HCT116 (cell line): ENCODE results near the gene ZSWIM4. TPM values are rescaled to one million over a fixed set of nuclear protein-coding genes. Genes with fewer than 3 reads are reported as not detected.

Experiments used
- ATAC-seq: fragments of 200-7000 bp; cut with Tn5 transposase; 2 replicates; pipeline ENCODE4 v1.9.1; 2020; ENCODE audit warnings: mild to moderate bottlenecking, moderate library complexity
- BruUV-seq: library from RNA; stranded (reverse); fragments of 400-500 nt; replicated peaks from 2 replicates; lab custom pipeline; 2021; lab: Mats Ljungman, UMichigan
- CTCF ChIA-PET: fragments of 300-600 bp; sonication (Branson Sonifier 250); formaldehyde crosslinking; loops from one replicate; lab custom pipeline; 2021; ENCODE audit warnings: antibody characterized with exemption; lab: Charles Lee
- POLR2A ChIA-PET: fragments of 300-600, 350-600 bp; sonication (Branson Sonifier 250); formaldehyde crosslinking; loops from one replicate; lab custom pipeline; 2021; ENCODE audit warnings: antibody characterized with exemption; lab: Charles Lee
- RAD21 ChIA-PET, 2 experiments: fragments of 300-600 bp; sonication (Branson Sonifier 250); formaldehyde crosslinking; loops; one replicate each; lab custom pipeline; 2023; ENCODE audit warnings: low total read pairs in 2 of 2; ENCODE audit not compliant: uncharacterized antibody in 2 of 2, unreplicated experiment in 2 of 2, low non-redundant PET in 1 of 2; lab: Charles Lee
- DNase-seq: peaks from one replicate; pipeline ENCODE4 v3.0.0-alpha.2; 2010; ENCODE audit warnings: low read depth, low spot score
- H2AFZ ChIP-seq: fragments of 200-600 bp; shearing (Covaris generic), sonication (generic); 2 replicates; pipeline ENCODE4 v1.6.1; 2017; ENCODE audit warnings: low read depth, mixed run types, mixed read lengths, antibody characterized with exemption, low read length; ENCODE audit not compliant: poor library complexity, severe bottlenecking
- H3K27ac ChIP-seq: 2 replicates; pipeline ENCODE4 v1.5.1; 2012; ENCODE audit warnings: low read depth, low read length
- H3K27me3 ChIP-seq: fragments of 200-600 bp; sonication (generic); 2 replicates; pipeline ENCODE4 v1.6.1; 2016; ENCODE audit warnings: mixed run types, low read length, mixed read lengths; ENCODE audit not compliant: insufficient read depth
- H3K36me3 ChIP-seq, 2 experiments: fragments of 200-500 bp in 1 of 2; fragments of 200-600 bp in 1 of 2; sonication (Bioruptor generic) in 1 of 2; sonication (generic) in 1 of 2; 2 replicates each; pipeline versions ENCODE4 v1.5.1 to v1.6.1; 2014 to 2016; ENCODE audit warnings: low read length in 2 of 2, inconsistent platforms in 1 of 2, mixed read lengths in 1 of 2, mixed run types in 1 of 2; ENCODE audit not compliant: insufficient read depth in 2 of 2, control insufficient read depth in 1 of 2
- H3K4me1 ChIP-seq, 2 experiments: fragments of 200-600 bp in 1 of 2; sonication (generic) in 1 of 2; 2 replicates each; pipeline versions ENCODE4 v1.5.1 to v1.6.1; 2012 to 2017; ENCODE audit warnings: low read length in 2 of 2, inconsistent platforms in 1 of 2, mild to moderate bottlenecking in 1 of 2, mixed read lengths in 1 of 2, mixed run types in 1 of 2, moderate library complexity in 1 of 2; ENCODE audit not compliant: insufficient read depth in 2 of 2, control insufficient read depth in 1 of 2
- H3K4me2 ChIP-seq: fragments of 200-600 bp; sonication (generic); 2 replicates; pipeline ENCODE4 v1.6.1; 2017; ENCODE audit warnings: mixed run types, low read length, mixed read lengths
- H3K4me3 ChIP-seq, 2 experiments: fragments of 200-600 bp in 1 of 2; sonication (generic) in 1 of 2; replicated peaks in 1 of 2; 2 replicates each; pipeline ENCODE4 v1.5.1; 2011 to 2016; ENCODE audit warnings: low read length in 2 of 2, control low read depth in 1 of 2, low read depth in 1 of 2, mild to moderate bottlenecking in 1 of 2, mixed read lengths in 1 of 2, mixed run types in 1 of 2
- H3K79me2 ChIP-seq: fragments of 200-600 bp; sonication (generic); 2 replicates; pipeline ENCODE4 v1.6.1; 2017; ENCODE audit warnings: mild to moderate bottlenecking, mixed run types, low read length, moderate library complexity, mixed read lengths; ENCODE audit not compliant: insufficient read depth
- H3K9ac ChIP-seq: fragments of 200-600 bp; sonication (generic); 2 replicates; pipeline ENCODE4 v1.6.1; 2016; ENCODE audit warnings: low read length, mixed read lengths
- H3K9me2 ChIP-seq: fragments of 200-600 bp; sonication (generic), shearing (Covaris generic); 2 replicates; pipeline ENCODE4 v1.6.1; 2017; ENCODE audit warnings: mixed run types, mild to moderate bottlenecking, moderate library complexity; ENCODE audit not compliant: insufficient read depth
- H3K9me3 ChIP-seq, 2 experiments: fragments of 200-500 bp in 1 of 2; fragments of 200-600 bp in 1 of 2; sonication (Bioruptor generic) in 1 of 2; sonication (generic) in 1 of 2; 2 replicates each; pipeline ENCODE4 v1.6.1; 2014 to 2017; ENCODE audit warnings: low read length in 2 of 2, mixed read lengths in 2 of 2, inconsistent platforms in 1 of 2, low read depth in 1 of 2, mild to moderate bottlenecking in 1 of 2, mixed run types in 1 of 2, moderate library complexity in 1 of 2; ENCODE audit not compliant: control insufficient read depth in 1 of 2, insufficient read depth in 1 of 2
- H4K20me1 ChIP-seq: fragments of 200-600 bp; sonication (generic), shearing (Covaris generic); 2 replicates; pipeline ENCODE4 v1.6.1; 2017; ENCODE audit warnings: mixed run types, mild to moderate bottlenecking, moderate library complexity; ENCODE audit not compliant: insufficient read depth
- CTCF ChIP-seq, 3 experiments: fragments of 200-600 bp in 1 of 3; sonication (generic) in 1 of 3; IDR thresholded peaks in 2 of 3; conservative IDR thresholded peaks in 1 of 3; 2 replicates each; pipeline ENCODE4 v1.5.1; 2012 to 2017; ENCODE audit warnings: low read depth in 2 of 3, low read length in 2 of 3, antibody characterized with exemption in 1 of 3, borderline replicate concordance in 1 of 3, control low read depth in 1 of 3, mild to moderate bottlenecking in 1 of 3, mixed read lengths in 1 of 3, mixed run types in 1 of 3, moderate library complexity in 1 of 3; ENCODE audit not compliant: insufficient read depth in 1 of 3
- EGR1 ChIP-seq: IDR thresholded peaks from 2 replicates; pipeline ENCODE4 v1.6.1; 2012; ENCODE audit warnings: low read depth
- ELF1 ChIP-seq: IDR thresholded peaks from 2 replicates; pipeline ENCODE4 v1.6.1; 2012; ENCODE audit warnings: low read depth, borderline replicate concordance
- EZH2phosphoT487 ChIP-seq: fragments of 200-600 bp; IDR thresholded peaks from 2 replicates; pipeline ENCODE4 v1.6.1; 2018; ENCODE audit warnings: antibody characterized with exemption, borderline replicate concordance
- FOSL1 ChIP-seq: IDR thresholded peaks from 2 replicates; pipeline ENCODE4 v1.6.1; 2012; ENCODE audit warnings: low read depth
- JUND ChIP-seq: IDR thresholded peaks from 2 replicates; pipeline ENCODE4 v1.6.1; 2012
- MAX ChIP-seq: IDR thresholded peaks from 2 replicates; pipeline ENCODE4 v1.6.1; 2012
- POLR2A ChIP-seq: IDR thresholded peaks from 2 replicates; pipeline ENCODE4 v1.7.0; 2011; ENCODE audit warnings: borderline replicate concordance; ENCODE audit not compliant: insufficient read depth, insufficient read length; ENCODE audit errors: extremely low read depth
- SIN3A ChIP-seq: IDR thresholded peaks from 2 replicates; pipeline ENCODE4 v1.6.1; 2012; ENCODE audit warnings: low read depth
- SRF ChIP-seq: IDR thresholded peaks from 2 replicates; pipeline ENCODE4 v1.6.1; 2012; ENCODE audit warnings: low read depth
- TCF7L2 ChIP-seq: IDR thresholded peaks from 2 replicates; pipeline ENCODE4 v1.7.0; 2011; ENCODE audit warnings: borderline replicate concordance, inconsistent platforms; ENCODE audit not compliant: insufficient read depth, insufficient read length; ENCODE audit errors: extremely low read depth
- YY1 ChIP-seq: IDR thresholded peaks from 2 replicates; pipeline ENCODE4 v1.6.1; 2011; ENCODE audit warnings: low read length, low read depth, moderate library complexity, mild to moderate bottlenecking; ENCODE audit not compliant: insufficient replicate concordance; ENCODE audit errors: extremely low read depth
- ZBTB33 ChIP-seq: IDR thresholded peaks from 2 replicates; pipeline ENCODE4 v1.6.1; 2011; ENCODE audit warnings: mild to moderate bottlenecking, low read length, moderate library complexity; ENCODE audit not compliant: insufficient replicate concordance; ENCODE audit errors: extremely low read depth
- ZNF274 ChIP-seq: fragments of 200-500 bp; sonication (Bioruptor generic); IDR thresholded peaks from 2 replicates; pipeline ENCODE4 v1.6.1; 2014; ENCODE audit warnings: mild to moderate bottlenecking, low read depth, low read length, inconsistent platforms
- intact Hi-C: fragments of 100-400 bp; cut with micrococcal nuclease; formaldehyde crosslinking; loops from 2 replicates; pipeline ENCODE4 v1.10.0; 2022
- total RNA-seq: library from RNA; stranded (reverse); gene quantifications from one replicate; pipeline ENCODE4 v1.2.1, GENCODE V29; 2021; ENCODE audit not compliant: unreplicated experiment

ZSWIM4 gene
- total RNA-seq, 1 experiment from 2014 or later = 9.8 TPM

GRCh38 chr19:13812544-13812943 lies 17.3 kb downstream of the ZSWIM4 start:
- Histone ChIP-seq H3K4me1 (peaks cover 3 to 9% of the 10 kb centered on the region in 2 experiments; a peak in 3 of 4 replicates), H2AFZ (no peak overlapping the region), H4K20me1 (no peaks in the 10 kb centered on the region), H3K4me3 (no peak overlapping the region), H3K79me2 (no peaks in the 10 kb centered on the region), H3K9ac (no peak overlapping the region), H3K27ac (no peak overlapping the region), H3K27me3 (no peaks in the 10 kb centered on the region), H3K4me2 (0 out of 2 replicates have a peak overlapping the region, but pooled peaks have one; percentile 12), H3K36me3 (peaks cover 3 to 9% of the 10 kb centered on the region in 2 experiments; a peak in 2 of 4 replicates), H3K9me3 (no peaks in the 10 kb centered on the region), H3K9me2 (no peaks in the 10 kb centered on the region)
- RAD21 ChIA-PET = no interaction called here
- BruUV-seq = no TSS peak
- POLR2A ChIA-PET = no interaction called here
- TF ChIP-seq EGR1 (no peak), POLR2A (no peak), FOSL1 (no peak), TCF7L2 (no peak), ELF1 (no peak), CTCF (IDR thresholded peaks at IDR 0.05 in 2 of 3, conservative IDR thresholded peaks at IDR 0.05 in 1 of 3; ENCODE audit: borderline replicate concordance in 1 of 3, insufficient read depth in 1 of 3, low read depth in 2 of 3, low read length in 2 of 3) (no peak), SIN3A (no peak), EZH2phosphoT487 (no peak), JUND (no peak), ZBTB33 (no peak), ZNF274 (no peak), MAX (no peak), SRF (no peak), YY1 (no peak)
- DNase-seq (no peak), ATAC-seq (no peak)
- CTCF ChIA-PET = interaction anchor here (1.0 kb wide), 1 partner anchor 50 kb away, joined by 3 read pairs; no protein-coding TSS in a partner anchor
- intact Hi-C loops = no loop called here
